Measurements from ENCODE around the gene ARHGAP8. TPM values are rescaled to one million over a fixed set of nuclear protein-coding genes. Genes with fewer than 3 reads are reported as not detected.

ARHGAP8 gene
- total and polyA plus RNA-seq, 2 experiments from 2014 or later: 24.0 to 50.4 TPM

DNA sequence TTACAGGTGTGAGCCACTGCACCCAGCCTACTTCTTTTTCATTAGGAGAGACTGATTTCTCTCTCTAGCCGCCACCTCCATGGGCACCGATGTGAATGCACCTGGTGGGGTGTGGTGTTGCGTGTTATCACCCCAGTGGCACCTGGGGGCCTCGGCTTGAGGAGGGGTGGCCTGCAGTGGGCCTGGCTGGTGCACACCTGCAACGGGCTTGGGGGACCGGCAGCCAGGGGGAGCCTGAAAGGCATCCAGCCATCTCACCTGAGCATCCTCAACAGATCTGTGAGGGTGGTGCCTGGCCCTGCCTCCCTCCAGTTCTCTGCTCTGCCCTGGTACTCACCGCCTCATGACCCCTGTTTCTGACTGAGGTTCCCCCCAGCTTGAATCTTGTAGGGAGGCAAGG lies 108.9 kb downstream of the ARHGAP8 start:
- H4K20me1 ChIP-seq (ENCODE audit: insufficient read depth, poor library complexity, severe bottlenecking): no peaks in the 10 kb centered on the region
- no peaks in the 10 kb centered on the region for H3K4me1 ChIP-seq (ENCODE audit: insufficient read depth)
- no peak overlapping the region for H3K4me3 ChIP-seq
- no peaks in the 10 kb centered on the region for H3K79me2 ChIP-seq
- H3K36me3 ChIP-seq (replicated peaks; ENCODE audit: insufficient read depth, low read depth): no peaks in the 10 kb centered on the region
- H3K27me3 ChIP-seq: no peaks in the 10 kb centered on the region
- no peak overlapping the region for H3K4me2 ChIP-seq
- no peak for DNase-seq (ENCODE audit: low spot score)
- H3K9me2 ChIP-seq (replicated peaks; ENCODE audit: insufficient read depth): no peaks in the 10 kb centered on the region
- TF ChIP-seq EZH2 (IDR thresholded peaks at IDR 0.05; ENCODE audit: borderline replicate concordance) (no peak), EZH2phosphoT487 (IDR thresholded peaks at IDR 0.05; ENCODE audit: low read depth, severe bottlenecking, unreplicated experiment) (no peak)
- TF ChIP-seq, protein P1, sequence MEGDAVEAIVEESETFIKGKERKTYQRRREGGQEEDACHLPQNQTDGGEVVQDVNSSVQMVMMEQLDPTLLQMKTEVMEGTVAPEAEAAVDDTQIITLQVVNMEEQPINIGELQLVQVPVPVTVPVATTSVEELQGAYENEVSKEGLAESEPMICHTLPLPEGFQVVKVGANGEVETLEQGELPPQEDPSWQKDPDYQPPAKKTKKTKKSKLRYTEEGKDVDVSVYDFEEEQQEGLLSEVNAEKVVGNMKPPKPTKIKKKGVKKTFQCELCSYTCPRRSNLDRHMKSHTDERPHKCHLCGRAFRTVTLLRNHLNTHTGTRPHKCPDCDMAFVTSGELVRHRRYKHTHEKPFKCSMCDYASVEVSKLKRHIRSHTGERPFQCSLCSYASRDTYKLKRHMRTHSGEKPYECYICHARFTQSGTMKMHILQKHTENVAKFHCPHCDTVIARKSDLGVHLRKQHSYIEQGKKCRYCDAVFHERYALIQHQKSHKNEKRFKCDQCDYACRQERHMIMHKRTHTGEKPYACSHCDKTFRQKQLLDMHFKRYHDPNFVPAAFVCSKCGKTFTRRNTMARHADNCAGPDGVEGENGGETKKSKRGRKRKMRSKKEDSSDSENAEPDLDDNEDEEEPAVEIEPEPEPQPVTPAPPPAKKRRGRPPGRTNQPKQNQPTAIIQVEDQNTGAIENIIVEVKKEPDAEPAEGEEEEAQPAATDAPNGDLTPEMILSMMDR (IDR thresholded peaks at IDR 0.05; ENCODE audit: poor library complexity): no peak
- H3K27ac ChIP-seq: no peak overlapping the region
- H2AFZ ChIP-seq: no peak overlapping the region
- 100% methylated on average over 7 of the region's 7 CpGs for WGBS (ENCODE audit: low lambda C conversion rate, missing lambda C conversion rate)
- no peaks in the 10 kb centered on the region for H3K9me3 ChIP-seq (ENCODE audit: low read depth)

DNA sequence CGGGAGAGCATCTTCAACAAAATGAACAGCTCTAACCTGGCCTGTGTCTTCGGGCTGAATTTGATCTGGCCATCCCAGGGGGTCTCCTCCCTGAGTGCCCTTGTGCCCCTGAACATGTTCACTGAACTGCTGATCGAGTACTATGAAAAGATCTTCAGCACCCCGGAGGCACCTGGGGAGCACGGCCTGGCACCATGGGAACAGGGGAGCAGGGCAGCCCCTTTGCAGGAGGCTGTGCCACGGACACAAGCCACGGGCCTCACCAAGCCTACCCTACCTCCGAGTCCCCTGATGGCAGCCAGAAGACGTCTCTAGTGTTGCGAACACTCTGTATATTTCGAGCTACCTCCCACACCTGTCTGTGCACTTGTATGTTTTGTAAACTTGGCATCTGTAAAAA lies 109.9 kb downstream of the ARHGAP8 start:
- TF ChIP-seq EZH2 (IDR thresholded peaks at IDR 0.05; ENCODE audit: borderline replicate concordance) (no peak), EZH2phosphoT487 (IDR thresholded peaks at IDR 0.05; ENCODE audit: low read depth, severe bottlenecking, unreplicated experiment) (no peak)
- TF ChIP-seq, protein P1 (IDR thresholded peaks at IDR 0.05; ENCODE audit: poor library complexity): no peak

DNA sequence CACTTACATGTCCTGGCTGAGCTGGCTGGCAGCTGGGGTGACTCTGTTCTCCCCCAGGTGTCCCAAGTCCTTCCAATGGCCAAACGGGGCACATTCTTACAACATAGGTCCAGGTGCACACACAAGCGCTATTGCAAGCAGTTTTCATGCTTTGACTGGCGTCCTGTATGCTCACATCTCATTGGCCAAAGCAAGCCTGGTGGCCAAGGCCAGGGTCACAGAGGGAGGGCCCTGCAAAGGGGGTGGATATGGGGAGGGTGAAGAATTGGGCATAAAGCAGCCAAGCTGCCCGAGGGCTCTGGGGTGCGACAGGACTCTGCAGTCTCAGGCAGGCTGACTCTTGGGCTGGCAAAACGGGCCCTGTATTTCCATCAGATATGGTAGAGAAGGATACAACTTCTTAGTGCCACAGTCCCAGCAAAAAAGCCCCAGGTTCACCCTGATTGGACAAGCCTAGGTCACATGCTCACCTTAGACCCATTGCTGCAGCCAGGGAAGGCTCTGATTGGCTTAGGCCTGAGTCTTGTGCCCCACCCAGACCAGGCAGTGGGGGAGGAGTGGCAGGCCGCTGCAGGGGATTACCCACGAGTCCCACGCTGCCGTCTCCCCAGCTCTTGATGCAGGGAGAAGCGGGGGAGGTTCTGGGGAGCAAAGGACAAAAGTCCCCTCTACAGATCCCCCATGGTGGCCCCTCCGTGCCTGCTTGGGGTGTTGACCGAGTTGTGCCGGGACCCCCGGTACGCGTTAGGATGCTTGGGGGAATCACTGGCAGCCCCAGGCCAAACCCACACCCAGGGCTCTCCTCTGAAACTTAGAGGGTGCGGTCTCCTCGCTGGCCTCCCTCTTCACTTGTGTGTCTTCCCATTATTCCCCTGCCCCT lies 110.8 kb downstream of the ARHGAP8 start:
- 92% methylated on average over 19 of the region's 19 CpGs for WGBS (ENCODE audit: low lambda C conversion rate, missing lambda C conversion rate)
- Histone ChIP-seq H3K27ac (no peak overlapping the region), H3K9me2 (replicated peaks; ENCODE audit: insufficient read depth) (no peaks in the 10 kb centered on the region), H3K4me2 (no peak overlapping the region), H3K36me3 (replicated peaks; ENCODE audit: insufficient read depth, low read depth) (no peaks in the 10 kb centered on the region), H3K4me3 (no peak overlapping the region), H3K27me3 (no peaks in the 10 kb centered on the region), H3K9me3 (ENCODE audit: low read depth) (no peaks in the 10 kb centered on the region), H2AFZ (no peak overlapping the region), H3K79me2 (no peaks in the 10 kb centered on the region), H4K20me1 (ENCODE audit: insufficient read depth, poor library complexity, severe bottlenecking) (no peaks in the 10 kb centered on the region), H3K4me1 (ENCODE audit: insufficient read depth) (no peaks in the 10 kb centered on the region)
- TF ChIP-seq EZH2phosphoT487 (IDR thresholded peaks at IDR 0.05; ENCODE audit: low read depth, severe bottlenecking, unreplicated experiment) (no peak), EZH2 (IDR thresholded peaks at IDR 0.05; ENCODE audit: borderline replicate concordance) (no peak)
- DNase-seq (ENCODE audit: low spot score): no peak

More for the DNA sequence above, 109.9 kb downstream of the ARHGAP8 start:
- no peaks in the 10 kb centered on the region for H3K9me2 ChIP-seq (replicated peaks; ENCODE audit: insufficient read depth)
- H4K20me1 ChIP-seq (ENCODE audit: insufficient read depth, poor library complexity, severe bottlenecking): no peaks in the 10 kb centered on the region
- no peaks in the 10 kb centered on the region for H3K4me1 ChIP-seq (ENCODE audit: insufficient read depth)
- 92% methylated on average over 11 of the region's 11 CpGs for WGBS (ENCODE audit: low lambda C conversion rate, missing lambda C conversion rate)
- H3K9me3 ChIP-seq (ENCODE audit: low read depth): no peaks in the 10 kb centered on the region
- no peaks in the 10 kb centered on the region for H3K36me3 ChIP-seq (replicated peaks; ENCODE audit: insufficient read depth, low read depth)
- no peak overlapping the region for H3K4me2 ChIP-seq
- no peak overlapping the region for H3K4me3 ChIP-seq
- no peaks in the 10 kb centered on the region for H3K79me2 ChIP-seq
- no peak for DNase-seq (ENCODE audit: low spot score)
- H3K27ac ChIP-seq: no peak overlapping the region
- no peaks in the 10 kb centered on the region for H3K27me3 ChIP-seq
- H2AFZ ChIP-seq: no peak overlapping the region

Data from hepatocyte (in vitro differentiated cells).